GM10248 (cell line): ENCODE data around the gene SLC2A6.
A peak's percentile ranks its signal among the peaks of the same experiment; 100 is the strongest.

Experiments
- CTCF ChIA-PET: fragments of 300-600 bp; sonication (Branson Sonifier 250); formaldehyde crosslinking; extraction: SDS; loops from one replicate; lab custom pipeline; 2021; ENCODE audit warnings: antibody characterized with exemption; lab: Yijun Ruan, JAX
- POLR2A ChIA-PET: fragments of 350-650 bp; sonication (Branson Sonifier 250); formaldehyde crosslinking; extraction: SDS; loops from one replicate; lab custom pipeline; 2020; ENCODE audit warnings: antibody characterized with exemption; lab: Yijun Ruan, JAX
- DNase-seq: peaks from one replicate; pipeline ENCODE4 v3.0.0; 2012; ENCODE audit errors: extremely low spot score
- CTCF ChIP-seq: IDR thresholded peaks from 2 replicates; pipeline ENCODE4 v1.5.1; 2012; ENCODE audit warnings: mild to moderate bottlenecking, low read depth; ENCODE audit errors: extremely low read depth, missing control alignments, control extremely low read depth

The SLC2A6 gene

GRCh38 chr9:133430244-133430643, 48.7 kb downstream of the SLC2A6 start:
- no peak for DNase-seq
- POLR2A ChIA-PET: no interaction called here
- CTCF ChIA-PET: interaction anchor here (1.0 to 1.6 kb wide), 7 partner anchors 10 to 56 kb away, joined by 3 to 4 read pairs (median 3); no protein-coding TSS in a partner anchor
- no peak for TF ChIP-seq CTCF

GRCh38 chr9:133429641-133430161, 49.2 kb downstream of the SLC2A6 start:
- CTCF ChIA-PET: interaction anchor here (1.0 to 1.6 kb wide), 7 partner anchors 9 to 57 kb away, joined by 3 to 4 read pairs (median 3); no protein-coding TSS in a partner anchor
- POLR2A ChIA-PET: no interaction called here
- TF ChIP-seq CTCF: peak; percentile 48
- DNase-seq: peak; percentile 63

GRCh38 chr9:133429214-133429613, 49.7 kb downstream of the SLC2A6 start:
- POLR2A ChIA-PET: no interaction called here
- DNase-seq: no peak
- no peak for TF ChIP-seq CTCF
- CTCF ChIA-PET: no interaction called here

GRCh38 chr9:133428617-133429101, 50.2 kb downstream of the SLC2A6 start:
- ChIA-PET POLR2A (no interaction called here), CTCF (no interaction called here)
- DNase-seq: peak; percentile 74
- TF ChIP-seq CTCF: peak; percentile 14

- TF ChIP-seq CTCF: no peak
- ChIA-PET POLR2A (no interaction called here), CTCF (no interaction called here)
- DNase-seq: no peak
These were observed 51.1 kb downstream of the SLC2A6 start for GRCh38 chr9:133427658-133428348.

- ChIA-PET POLR2A (no interaction called here), CTCF (no interaction called here)
- no peak for TF ChIP-seq CTCF
- DNase-seq: no peak
These were observed 52.9 kb downstream of the SLC2A6 start for GRCh38 chr9:133426011-133426410.
